KMS-11 (cell line): ENCODE measurements around the gene CDK5RAP2.

ENCODE experiments used
- H2AFZ ChIP-seq: fragments of 200-600 bp; sonication (generic); 2 replicates; pipeline ENCODE4 v1.6.1; 2016; ENCODE audit warnings: antibody characterized with exemption, mixed run types, low read depth
- H3K27ac ChIP-seq: fragments of 200-600 bp; sonication (generic); 2 replicates; pipeline ENCODE4 v1.6.1; 2016; ENCODE audit warnings: mild to moderate bottlenecking, mixed run types
- H3K27me3 ChIP-seq: fragments of 200-600 bp; sonication (generic); 2 replicates; pipeline ENCODE4 v1.6.1; 2017; ENCODE audit warnings: mild to moderate bottlenecking, low read depth, mixed run types, moderate library complexity; ENCODE audit not compliant: insufficient read depth
- H3K36me3 ChIP-seq: fragments of 200-600 bp; sonication (generic); 2 replicates; pipeline ENCODE4 v1.6.1; 2017; ENCODE audit warnings: mild to moderate bottlenecking, mixed run types; ENCODE audit not compliant: insufficient read depth
- H3K4me1 ChIP-seq: fragments of 200-600 bp; sonication (generic); 2 replicates; pipeline ENCODE4 v1.6.1; 2016; ENCODE audit warnings: mild to moderate bottlenecking, low read depth, mixed run types; ENCODE audit not compliant: poor library complexity, severe bottlenecking
- H3K4me2 ChIP-seq: fragments of 200-600 bp; sonication (generic); 2 replicates; pipeline ENCODE4 v1.7.0; 2016; ENCODE audit warnings: mild to moderate bottlenecking, mixed run types
- H3K4me3 ChIP-seq: fragments of 200-600 bp; sonication (generic); IDR thresholded peaks from 2 replicates; pipeline ENCODE4 v1.6.1; 2017; ENCODE audit warnings: low read depth, low read length, mixed read lengths; ENCODE audit not compliant: insufficient read depth
- H3K79me2 ChIP-seq: fragments of 200-600 bp; sonication (generic); 2 replicates; pipeline ENCODE4 v1.6.1; 2016; ENCODE audit warnings: low read depth, mixed run types; ENCODE audit not compliant: insufficient read depth
- H3K9ac ChIP-seq: fragments of 200-600 bp; sonication (generic); 2 replicates; pipeline ENCODE4 v1.6.1; 2016; ENCODE audit warnings: mild to moderate bottlenecking, mixed run types
- H4K20me1 ChIP-seq: fragments of 200-600 bp; sonication (generic); 2 replicates; pipeline ENCODE4 v1.6.1; 2016; ENCODE audit warnings: mild to moderate bottlenecking, mixed run types; ENCODE audit not compliant: insufficient read depth
- TF ChIP-seq, protein P1 (sequence below): fragments of 200-600 bp; sonication (generic); conservative IDR thresholded peaks from 2 replicates; pipeline ENCODE4 v1.6.1; 2017; ENCODE audit warnings: low read depth, mild to moderate bottlenecking, antibody characterized with exemption, low read length, moderate library complexity, mixed read lengths

CDK5RAP2 gene

DNA sequence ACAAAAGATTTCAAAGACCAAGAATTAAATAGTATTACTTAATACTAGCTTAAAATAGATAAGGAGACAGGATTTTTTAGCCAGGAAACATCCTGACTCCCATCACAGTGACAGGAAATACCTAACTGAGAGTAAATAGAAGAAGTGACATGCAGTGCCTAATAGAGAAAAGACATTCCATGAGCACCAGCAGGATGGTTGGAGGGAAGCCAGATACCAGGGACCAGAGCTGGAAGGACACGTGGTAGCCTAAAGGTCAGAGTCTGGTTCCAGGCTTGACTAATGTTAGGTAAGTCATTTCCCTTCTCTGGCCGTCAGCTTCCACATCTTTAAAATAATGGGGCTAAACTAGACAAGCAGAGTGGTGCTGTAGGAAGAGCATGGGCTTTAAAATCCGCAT lies 41.6 kb downstream of the CDK5RAP2 start:
- no peak overlapping the region for H3K4me2 ChIP-seq
- H3K27me3 ChIP-seq = no peaks in the 10 kb centered on the region
- no peak overlapping the region for H3K4me3 ChIP-seq
- H3K9ac ChIP-seq = no peak overlapping the region
- H2AFZ ChIP-seq = no peak overlapping the region
- H3K36me3 ChIP-seq = peaks cover 4% of the 10 kb centered on the region; the same call in 1 of the 2 replicates
- H3K79me2 ChIP-seq = no peaks in the 10 kb centered on the region
- no peak overlapping the region for H3K27ac ChIP-seq
- H3K4me1 ChIP-seq = no peaks in the 10 kb centered on the region
- H4K20me1 ChIP-seq = no peaks in the 10 kb centered on the region
- TF ChIP-seq, protein P1, sequence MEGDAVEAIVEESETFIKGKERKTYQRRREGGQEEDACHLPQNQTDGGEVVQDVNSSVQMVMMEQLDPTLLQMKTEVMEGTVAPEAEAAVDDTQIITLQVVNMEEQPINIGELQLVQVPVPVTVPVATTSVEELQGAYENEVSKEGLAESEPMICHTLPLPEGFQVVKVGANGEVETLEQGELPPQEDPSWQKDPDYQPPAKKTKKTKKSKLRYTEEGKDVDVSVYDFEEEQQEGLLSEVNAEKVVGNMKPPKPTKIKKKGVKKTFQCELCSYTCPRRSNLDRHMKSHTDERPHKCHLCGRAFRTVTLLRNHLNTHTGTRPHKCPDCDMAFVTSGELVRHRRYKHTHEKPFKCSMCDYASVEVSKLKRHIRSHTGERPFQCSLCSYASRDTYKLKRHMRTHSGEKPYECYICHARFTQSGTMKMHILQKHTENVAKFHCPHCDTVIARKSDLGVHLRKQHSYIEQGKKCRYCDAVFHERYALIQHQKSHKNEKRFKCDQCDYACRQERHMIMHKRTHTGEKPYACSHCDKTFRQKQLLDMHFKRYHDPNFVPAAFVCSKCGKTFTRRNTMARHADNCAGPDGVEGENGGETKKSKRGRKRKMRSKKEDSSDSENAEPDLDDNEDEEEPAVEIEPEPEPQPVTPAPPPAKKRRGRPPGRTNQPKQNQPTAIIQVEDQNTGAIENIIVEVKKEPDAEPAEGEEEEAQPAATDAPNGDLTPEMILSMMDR = no peak

DNA sequence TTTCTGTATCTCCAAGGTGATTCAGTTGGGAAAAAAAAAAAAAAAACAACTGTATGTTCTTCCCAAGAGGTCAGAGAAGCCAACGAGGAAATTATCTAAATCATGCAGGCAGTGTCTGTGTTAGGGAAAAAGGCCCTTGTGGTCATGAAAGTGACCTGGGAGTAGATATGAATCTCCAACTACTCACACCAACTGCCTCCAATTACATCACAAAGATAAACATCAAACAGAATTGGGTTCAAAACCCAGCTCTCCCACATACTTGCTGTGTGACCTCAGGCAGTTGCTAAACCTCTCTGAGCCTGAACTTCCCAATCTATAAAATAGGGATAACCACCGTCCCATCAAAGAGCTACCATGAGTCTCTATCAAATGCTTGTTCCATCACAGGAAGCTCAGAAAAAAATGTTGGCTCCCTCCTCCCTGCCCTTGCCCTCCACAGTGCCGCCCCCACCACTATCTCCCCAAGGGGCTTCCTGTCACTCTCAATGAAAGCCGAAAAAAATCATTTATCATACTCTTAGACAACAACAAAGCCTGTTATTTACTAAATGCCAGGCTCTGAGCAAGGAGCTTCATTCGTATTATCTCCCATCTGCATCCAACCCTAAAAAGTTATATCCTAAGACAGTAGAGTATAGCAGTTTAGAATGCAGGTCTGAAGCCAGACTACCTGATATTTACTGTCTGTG lies 42.9 kb downstream of the CDK5RAP2 start:
- Histone ChIP-seq H3K4me2 (no peak overlapping the region), H3K4me3 (no peak overlapping the region), H3K27me3 (no peaks in the 10 kb centered on the region), H3K27ac (no peak overlapping the region), H3K4me1 (no peaks in the 10 kb centered on the region), H3K79me2 (no peaks in the 10 kb centered on the region), H3K36me3 (peaks cover 4% of the 10 kb centered on the region; the same call in 1 of the 2 replicates), H3K9ac (no peak overlapping the region), H2AFZ (no peak overlapping the region), H4K20me1 (no peaks in the 10 kb centered on the region)
- TF ChIP-seq, protein P1 = no peak

DNA sequence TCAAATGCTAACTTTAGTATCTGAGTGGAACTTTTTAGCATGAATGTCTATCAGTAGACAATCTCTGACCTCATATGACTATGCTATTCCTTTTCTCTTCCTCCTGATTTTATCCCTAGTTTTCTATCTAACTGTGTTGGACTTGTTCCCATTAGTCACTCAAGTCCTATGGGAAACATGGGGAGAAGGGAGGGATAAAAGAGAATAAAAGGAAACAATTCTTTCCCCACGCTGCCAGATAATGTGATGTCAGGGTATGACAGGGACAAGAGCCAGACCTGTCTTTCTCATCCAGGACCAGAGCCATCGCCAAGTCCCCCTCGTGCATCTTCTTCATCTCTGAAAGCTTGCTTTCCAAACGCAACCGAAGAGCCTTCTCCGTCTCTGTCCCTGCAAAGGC lies 43.9 kb downstream of the CDK5RAP2 start:
- H3K36me3 ChIP-seq = peaks cover 4% of the 10 kb centered on the region; the same call in 1 of the 2 replicates
- H3K4me3 ChIP-seq = no peak overlapping the region
- no peak overlapping the region for H2AFZ ChIP-seq
- H3K27me3 ChIP-seq = no peaks in the 10 kb centered on the region
- no peaks in the 10 kb centered on the region for H4K20me1 ChIP-seq
- H3K4me2 ChIP-seq = no peak overlapping the region
- H3K79me2 ChIP-seq = no peaks in the 10 kb centered on the region
- TF ChIP-seq, protein P1 = no peak
- H3K9ac ChIP-seq = no peak overlapping the region
- H3K4me1 ChIP-seq = no peaks in the 10 kb centered on the region
- no peak overlapping the region for H3K27ac ChIP-seq

DNA sequence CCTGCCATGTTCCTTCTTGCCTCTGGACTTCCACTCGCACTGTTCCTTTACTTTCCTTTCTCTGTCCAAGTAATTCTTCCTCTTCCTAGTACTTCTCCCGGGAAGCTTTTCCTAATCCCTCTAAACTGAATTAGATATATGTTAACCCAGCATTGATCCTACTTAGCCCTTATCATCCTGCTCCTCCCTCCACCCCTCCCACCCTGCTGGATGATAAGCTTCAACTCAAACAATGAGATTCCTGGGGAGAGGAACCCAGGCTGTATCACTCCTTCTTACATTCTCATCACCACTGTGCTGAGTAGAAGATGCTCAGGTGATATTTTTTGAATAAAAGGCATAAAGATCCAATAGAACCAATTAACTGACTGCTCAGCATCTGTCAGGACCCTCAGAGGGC lies 45.7 kb downstream of the CDK5RAP2 start:
- peaks cover 4% of the 10 kb centered on the region; the same call in 1 of the 2 replicates for H3K36me3 ChIP-seq
- no peak overlapping the region for H3K9ac ChIP-seq
- no peaks in the 10 kb centered on the region for H3K4me1 ChIP-seq
- no peak overlapping the region for H2AFZ ChIP-seq
- H4K20me1 ChIP-seq = no peaks in the 10 kb centered on the region
- H3K79me2 ChIP-seq = no peaks in the 10 kb centered on the region
- H3K27me3 ChIP-seq = no peaks in the 10 kb centered on the region
- no peak overlapping the region for H3K4me3 ChIP-seq
- H3K27ac ChIP-seq = no peak overlapping the region
- TF ChIP-seq, protein P1 = no peak
- H3K4me2 ChIP-seq = no peak overlapping the region
